ENCODE results near the gene MFNG.

DNA sequence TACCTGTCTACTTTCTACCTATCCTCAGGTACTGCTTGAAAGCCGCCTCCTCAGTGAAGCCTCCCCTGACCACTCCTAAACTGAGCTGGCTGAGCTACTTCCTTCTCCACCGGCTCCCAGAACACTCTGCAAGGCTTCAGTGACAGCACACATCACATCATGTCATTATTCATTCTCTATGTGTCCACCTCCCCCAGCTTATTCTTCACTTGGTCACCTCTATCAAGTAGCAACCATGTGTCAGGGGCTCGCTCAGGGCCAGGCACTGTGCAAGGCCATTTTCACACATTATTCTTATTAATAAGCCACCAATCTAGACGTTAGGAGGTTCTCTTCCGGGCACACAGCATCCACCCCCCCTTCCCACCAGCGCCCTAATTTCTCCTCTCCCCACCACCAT lies 55.2 kb downstream of the MFNG start:
- TF ChIP-seq POLR2AphosphoS5 (IDR thresholded peaks at IDR 0.05), result no peak
- TF ChIP-seq, protein P1, sequence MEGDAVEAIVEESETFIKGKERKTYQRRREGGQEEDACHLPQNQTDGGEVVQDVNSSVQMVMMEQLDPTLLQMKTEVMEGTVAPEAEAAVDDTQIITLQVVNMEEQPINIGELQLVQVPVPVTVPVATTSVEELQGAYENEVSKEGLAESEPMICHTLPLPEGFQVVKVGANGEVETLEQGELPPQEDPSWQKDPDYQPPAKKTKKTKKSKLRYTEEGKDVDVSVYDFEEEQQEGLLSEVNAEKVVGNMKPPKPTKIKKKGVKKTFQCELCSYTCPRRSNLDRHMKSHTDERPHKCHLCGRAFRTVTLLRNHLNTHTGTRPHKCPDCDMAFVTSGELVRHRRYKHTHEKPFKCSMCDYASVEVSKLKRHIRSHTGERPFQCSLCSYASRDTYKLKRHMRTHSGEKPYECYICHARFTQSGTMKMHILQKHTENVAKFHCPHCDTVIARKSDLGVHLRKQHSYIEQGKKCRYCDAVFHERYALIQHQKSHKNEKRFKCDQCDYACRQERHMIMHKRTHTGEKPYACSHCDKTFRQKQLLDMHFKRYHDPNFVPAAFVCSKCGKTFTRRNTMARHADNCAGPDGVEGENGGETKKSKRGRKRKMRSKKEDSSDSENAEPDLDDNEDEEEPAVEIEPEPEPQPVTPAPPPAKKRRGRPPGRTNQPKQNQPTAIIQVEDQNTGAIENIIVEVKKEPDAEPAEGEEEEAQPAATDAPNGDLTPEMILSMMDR (IDR thresholded peaks at IDR 0.05), result no peak

All from upper lobe of left lung (tissue), 4 donors.